KG1 (cell line): ENCODE results near the gene SIDT1.

Source experiments
- DNase-seq: peaks from one replicate; lab custom pipeline; 2025; lab: John Stamatoyannopoulos, UW

The SIDT1 gene

DNA sequence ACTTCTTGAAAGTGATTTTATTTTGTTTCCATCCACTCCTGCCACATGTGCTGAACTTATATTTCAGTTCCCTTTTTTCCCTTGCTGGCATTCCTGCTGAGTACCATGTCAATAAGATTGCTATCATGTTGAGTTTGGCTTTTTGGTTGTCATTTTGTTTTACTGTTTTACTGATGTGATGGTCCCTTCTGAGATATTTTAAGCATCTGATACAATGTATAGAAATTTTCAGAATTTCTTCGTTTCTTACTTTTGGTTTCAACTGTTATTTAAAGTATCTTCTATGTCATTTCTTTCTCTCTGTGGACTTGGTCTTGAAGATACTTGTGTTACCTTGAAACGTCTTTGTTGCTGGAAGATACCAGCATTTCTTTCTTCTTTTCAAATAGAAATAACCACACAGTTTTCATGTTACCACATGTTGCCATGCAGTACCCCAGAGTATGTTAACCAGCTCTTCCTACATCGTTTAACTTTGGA, 14.1 kb downstream of the SIDT1 start:
- DNase-seq: no peak

GRCh38 chr3:113548501-113548900, 16.1 kb downstream of the SIDT1 start:
- DNase-seq: no peak

- DNase-seq: no peak
These were observed 19.5 kb downstream of the SIDT1 start for GRCh38 chr3:113551820-113552219.

DNA sequence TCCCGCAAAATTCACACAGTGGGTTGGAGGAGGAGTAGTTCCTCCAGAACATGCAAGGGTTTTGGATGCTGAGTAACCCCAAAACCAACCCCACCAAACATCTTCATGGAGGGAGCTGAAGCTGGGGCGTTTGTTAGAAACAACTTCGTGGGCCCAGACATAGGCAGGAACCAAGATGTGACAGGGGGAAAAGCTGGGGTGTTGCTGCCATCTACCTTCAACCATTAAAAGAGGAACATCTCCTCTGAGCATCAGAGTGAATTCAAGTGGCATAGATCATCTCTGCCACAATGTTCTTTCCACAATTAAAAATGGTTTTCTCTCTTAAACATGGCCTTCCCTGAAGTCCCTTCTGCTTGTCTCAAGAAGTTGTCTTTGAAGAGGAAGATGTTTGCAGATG, 20.5 kb downstream of the SIDT1 start:
- DNase-seq: no peak

- no peak for DNase-seq
These were observed 22.8 kb downstream of the SIDT1 start for GRCh38 chr3:113555138-113555537.

DNA sequence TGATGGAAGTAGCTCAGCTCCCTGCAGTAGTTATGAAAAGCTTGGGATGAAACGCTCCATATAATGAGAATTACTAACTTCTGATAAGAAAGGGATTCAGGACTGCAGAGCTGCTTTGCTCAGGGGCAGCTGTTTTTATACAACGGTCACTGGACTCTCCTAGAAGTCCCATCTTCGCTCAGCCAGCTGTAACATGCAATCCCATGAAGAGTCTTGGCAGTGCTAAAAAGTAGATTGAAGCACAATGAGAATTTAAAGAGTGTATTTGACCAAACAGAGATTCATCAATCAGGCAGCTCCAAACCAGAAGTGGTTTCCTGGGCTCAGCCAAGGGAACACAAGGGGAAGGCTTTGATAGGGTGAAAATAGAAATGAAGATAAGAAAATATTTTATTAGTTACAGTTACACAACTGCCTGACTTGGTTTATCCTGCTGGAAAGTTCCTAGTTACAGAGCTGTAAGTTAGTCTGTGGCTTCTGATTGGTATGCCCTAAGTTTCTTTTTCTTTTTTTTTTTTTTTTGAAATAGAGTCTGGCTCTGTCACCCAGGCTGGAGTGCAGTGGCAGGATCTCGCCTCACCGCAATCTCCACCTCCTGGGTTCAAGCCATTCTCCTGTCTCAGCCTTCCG, 24.1 kb downstream of the SIDT1 start:
- DNase-seq: no peak

- no peak for DNase-seq
These were observed 24.6 kb downstream of the SIDT1 start for GRCh38 chr3:113556946-113557335.

GRCh38 chr3:113557374-113557773, 25.0 kb downstream of the SIDT1 start:
- DNase-seq: no peak

DNA sequence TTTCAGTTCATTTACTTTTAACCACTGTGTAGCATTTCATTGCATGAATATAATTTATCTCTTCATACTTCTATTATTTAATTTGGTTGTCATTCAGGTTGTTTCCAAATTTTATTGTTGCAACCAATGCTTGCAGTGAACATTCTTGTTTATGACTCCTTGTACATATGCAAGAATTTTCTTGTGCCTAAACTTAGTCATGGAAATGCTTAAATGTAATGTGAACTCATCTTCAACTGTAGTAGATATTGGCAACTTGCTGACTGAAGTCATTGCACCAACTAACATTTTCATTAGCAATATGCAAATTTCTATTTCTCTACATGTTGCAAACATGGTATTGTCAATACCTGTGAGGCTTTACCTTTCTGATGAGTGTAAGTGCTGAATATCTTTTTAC, 26.7 kb downstream of the SIDT1 start:
- DNase-seq: no peak

- no peak for DNase-seq
These were observed 27.9 kb downstream of the SIDT1 start for GRCh38 chr3:113560271-113560670.

GRCh38 chr3:113560831-113561623, 28.7 kb downstream of the SIDT1 start:
- DNase-seq: no peak

DNA sequence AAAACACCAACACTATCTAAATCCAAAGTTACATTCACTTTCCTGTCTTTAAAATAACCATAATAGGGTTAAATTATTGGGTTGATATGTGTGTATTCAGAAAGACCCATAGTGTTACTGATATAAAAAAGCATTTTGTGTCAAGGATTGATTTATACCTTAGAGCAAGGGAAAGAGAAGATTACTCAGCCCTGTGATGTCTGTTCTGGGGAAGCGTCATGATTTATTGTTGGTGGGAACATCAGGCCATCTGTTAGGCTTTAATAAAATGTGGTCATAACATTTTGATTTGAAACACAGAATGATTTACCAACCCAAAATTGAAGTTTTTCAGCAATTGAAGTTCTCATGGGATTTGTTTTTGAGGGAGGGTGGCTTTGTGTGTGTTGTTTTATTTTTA, 33.2 kb downstream of the SIDT1 start:
- no peak for DNase-seq

DNA sequence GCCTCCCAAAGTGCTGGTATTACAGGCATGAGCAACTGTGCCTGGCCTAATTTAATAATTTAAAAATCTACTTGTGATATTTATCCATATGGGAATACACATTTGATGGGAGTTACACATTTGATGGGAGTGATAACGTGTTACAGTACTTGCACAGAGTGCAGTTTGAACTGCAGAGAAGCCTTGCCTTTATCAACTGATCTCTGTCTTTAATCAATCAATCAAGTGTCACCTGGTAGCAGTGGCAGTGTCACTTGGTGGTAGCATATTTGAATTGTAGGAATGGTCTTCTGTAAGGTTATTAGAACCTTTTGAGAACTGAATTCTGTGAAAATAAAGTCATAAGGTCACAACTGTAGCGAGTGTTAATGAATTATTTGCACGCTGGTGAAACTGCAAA, 37.8 kb downstream of the SIDT1 start:
- no peak for DNase-seq

- DNase-seq: no peak
These were observed 39.0 kb downstream of the SIDT1 start for GRCh38 chr3:113571360-113571759.

DNA sequence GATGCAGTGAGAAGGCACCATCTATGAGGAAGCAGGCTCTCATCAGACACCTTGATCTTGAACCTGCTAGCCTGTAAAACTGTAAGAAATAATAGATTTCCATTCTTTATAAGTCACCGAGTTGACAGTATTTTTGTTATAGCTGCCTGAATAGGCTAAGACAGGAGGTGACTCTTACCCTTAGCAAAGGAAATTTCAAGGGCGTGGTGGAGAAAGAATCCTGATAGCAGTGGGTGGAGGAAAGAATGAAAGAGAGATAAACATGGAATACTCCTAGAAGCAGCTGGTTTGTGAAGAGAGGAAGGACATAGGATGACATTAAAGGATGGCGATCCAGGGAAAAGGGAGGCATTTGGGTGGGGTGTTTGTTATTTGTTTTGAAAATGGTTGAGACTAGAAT, 41.4 kb downstream of the SIDT1 start:
- DNase-seq: no peak

DNA sequence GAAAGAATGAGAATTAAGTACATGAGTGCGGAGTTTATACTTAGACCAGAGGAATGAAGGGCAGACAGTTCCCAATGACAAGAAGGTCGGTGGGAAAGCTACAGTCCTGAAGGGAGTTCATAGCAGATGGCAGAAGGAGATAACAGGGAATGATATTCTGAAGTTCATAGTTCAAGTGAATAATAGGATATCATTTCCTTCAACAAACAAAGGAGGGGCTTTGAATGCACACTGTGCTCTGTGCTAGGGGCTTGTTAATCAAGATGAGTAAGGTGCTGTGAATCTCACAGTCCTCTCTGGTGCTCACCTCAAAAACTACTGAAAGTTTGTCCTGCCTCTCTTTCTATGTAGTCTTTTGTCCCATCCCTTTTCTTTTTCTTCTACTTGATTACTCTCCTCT, 41.9 kb downstream of the SIDT1 start:
- no peak for DNase-seq

DNA sequence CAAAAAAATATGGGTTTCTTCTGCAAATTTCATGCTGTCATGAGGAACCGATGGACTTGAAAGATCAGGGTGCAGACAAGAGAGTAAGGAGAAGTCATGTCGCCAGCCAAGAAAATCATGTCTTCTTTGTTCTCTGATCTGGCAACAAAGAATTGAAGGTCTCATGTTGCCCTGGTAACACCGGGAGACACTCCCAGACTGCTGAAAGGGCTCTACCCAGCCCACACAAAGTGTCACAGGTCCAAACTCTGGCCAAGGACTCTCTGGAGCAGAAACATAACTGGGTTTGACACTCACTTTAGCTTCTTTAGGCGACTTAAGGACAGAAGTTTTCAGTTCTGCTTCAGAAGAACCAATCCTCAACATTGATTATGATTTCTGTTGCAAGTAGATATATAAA, 42.9 kb downstream of the SIDT1 start:
- DNase-seq: no peak

DNA sequence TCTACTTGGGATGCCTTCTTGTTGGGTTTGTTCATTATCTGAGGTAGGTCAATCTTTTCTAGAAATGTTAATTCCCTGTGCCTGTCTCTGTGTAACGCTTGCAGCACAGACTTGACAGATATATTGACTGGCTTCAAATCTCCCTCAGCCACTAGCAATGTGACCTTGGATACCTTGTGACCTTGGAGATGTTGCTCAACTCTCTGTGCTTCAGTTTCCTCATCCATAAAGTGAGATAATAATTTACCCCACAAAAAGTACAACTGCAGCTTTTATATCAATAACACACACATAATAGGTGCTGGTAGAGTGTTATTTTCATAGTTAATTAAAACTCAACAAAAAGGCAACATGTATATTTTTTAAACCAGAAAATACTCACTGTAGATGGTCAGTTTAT, 52.9 kb downstream of the SIDT1 start:
- no peak for DNase-seq

DNA sequence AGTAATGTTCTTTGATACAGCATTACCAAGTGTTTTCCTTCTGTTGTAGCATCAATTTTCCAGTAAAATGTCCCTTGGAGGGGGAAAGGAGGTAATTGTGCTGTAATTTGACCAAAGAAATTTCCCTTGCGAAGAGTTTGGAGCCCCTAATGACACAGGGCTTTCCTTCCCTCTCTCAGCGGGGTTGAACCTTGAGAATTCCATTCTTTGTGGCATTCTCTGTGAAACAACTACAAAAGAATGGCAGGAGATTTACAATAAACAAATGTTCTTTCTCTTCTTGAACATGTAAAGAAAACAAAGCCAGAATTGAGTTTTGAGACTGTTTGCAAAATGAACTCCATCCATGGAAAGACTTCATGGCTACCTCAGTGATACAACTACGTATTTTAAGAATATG, 53.4 kb downstream of the SIDT1 start:
- DNase-seq: no peak

DNA sequence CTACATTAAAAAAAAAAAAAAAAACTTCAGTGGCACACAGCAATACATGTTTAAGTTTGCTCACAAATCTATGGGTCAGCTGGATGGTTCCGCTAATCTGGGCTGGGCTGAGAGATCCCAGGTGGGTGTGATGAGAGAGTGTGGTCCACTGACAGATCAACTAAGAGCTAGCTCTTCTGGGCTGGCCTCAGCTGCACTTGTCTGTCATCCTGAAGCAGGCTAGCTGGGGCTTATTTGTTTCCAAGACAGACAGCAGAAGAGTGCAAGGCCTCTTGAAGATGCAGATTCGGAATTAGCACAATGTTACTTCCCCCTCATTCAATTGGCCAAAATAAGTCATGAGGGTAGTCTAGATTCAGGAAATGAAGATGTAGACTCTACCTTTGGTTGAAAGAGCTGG, 56.5 kb downstream of the SIDT1 start:
- DNase-seq: no peak

- no peak for DNase-seq
These were observed 57.6 kb downstream of the SIDT1 start for GRCh38 chr3:113589971-113590370.

- no peak for DNase-seq
These were observed 58.6 kb downstream of the SIDT1 start for GRCh38 chr3:113590983-113591382.

GRCh38 chr3:113594066-113594465, 61.7 kb downstream of the SIDT1 start:
- DNase-seq: no peak
